Gastrocnemius medialis (tissue), 4 donors: ENCODE results near the gene KDM2B.

ENCODE experiments used
- CTCF ChIP-seq, 5 experiments: fragments of 450-650 bp in 3 of 5; fragments of 200-600 bp in 2 of 5; sonication (generic) in 2 of 5; IDR thresholded peaks in 4 of 5; conservative IDR thresholded peaks in 1 of 5; 1 replicate in 4 of 5; 2 replicates in 1 of 5; pipeline ENCODE4 v1.5.1; 2016 to 2019; ENCODE audit warnings: antibody characterized with exemption in 5 of 5, mild to moderate bottlenecking in 3 of 5, moderate library complexity in 3 of 5
- POLR2A ChIP-seq, 2 donors: fragments of 450-650 bp; IDR thresholded peaks; one replicate each; pipeline ENCODE4 v1.6.1; 2017; ENCODE audit warnings: antibody characterized with exemption in 2 of 2, mild to moderate bottlenecking in 2 of 2, moderate library complexity in 2 of 2

DNA sequence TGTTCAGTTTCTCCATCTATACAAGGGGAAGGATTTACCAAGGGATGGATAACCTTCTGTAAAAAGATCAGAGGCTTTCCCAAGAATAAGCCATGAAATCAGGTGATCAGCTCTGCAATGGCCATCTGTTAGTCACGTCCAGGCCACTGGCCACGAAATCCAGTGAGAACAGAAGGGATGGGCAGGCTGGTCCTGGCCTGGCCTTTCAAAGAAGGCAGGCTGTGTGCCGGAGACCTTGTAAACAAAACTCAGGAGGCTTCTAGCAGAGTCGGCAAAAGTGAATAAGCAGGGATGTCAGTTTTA lies 112.4 kb downstream of the KDM2B start:
- TF ChIP-seq CTCF (IDR thresholded peaks at IDR 0.05 in 4 of 5, conservative IDR thresholded peaks at IDR 0.05 in 1 of 5) = no peak
- TF ChIP-seq POLR2A (IDR thresholded peaks at IDR 0.05) = no peak
